ENCODE measurements around the gene SOX4. TPM values are rescaled to one million over a fixed set of nuclear protein-coding genes. Genes with fewer than 3 reads are reported as not detected.
A peak's percentile ranks its signal among the peaks of the same experiment; 100 is the strongest.

Gene SOX4
- total and polyA plus RNA-seq, 3 donors from 2014 or later, result 16.1 to 43.9 (median 42.9) TPM

DNA sequence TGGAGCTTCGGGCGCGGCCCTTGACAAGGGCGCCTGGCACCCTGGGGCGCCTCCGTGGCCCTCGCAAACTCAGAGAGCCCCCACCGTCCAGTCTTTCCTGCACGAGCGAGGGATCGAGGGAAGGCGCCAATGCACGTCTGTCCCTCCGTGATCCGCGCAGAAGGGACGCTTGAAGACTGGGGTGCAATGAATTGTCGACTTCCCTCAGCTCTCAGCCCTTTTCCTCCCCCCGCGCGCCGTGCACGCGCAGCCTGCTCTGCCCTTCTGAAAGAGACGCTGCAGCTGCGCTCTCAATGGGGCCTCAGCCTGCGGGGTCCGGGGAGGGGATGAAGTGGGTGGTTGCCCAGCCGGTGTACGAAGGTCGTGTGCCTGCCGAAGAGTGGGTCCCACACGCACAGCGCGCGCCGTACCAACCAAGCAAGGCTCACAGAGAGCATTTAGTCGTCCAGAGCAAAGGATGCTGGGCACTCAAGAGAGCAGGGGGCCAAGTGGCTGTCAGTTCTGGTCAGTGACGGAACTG is 5.5 kb upstream of the SOX4 start:
- TF ChIP-seq, protein P1, sequence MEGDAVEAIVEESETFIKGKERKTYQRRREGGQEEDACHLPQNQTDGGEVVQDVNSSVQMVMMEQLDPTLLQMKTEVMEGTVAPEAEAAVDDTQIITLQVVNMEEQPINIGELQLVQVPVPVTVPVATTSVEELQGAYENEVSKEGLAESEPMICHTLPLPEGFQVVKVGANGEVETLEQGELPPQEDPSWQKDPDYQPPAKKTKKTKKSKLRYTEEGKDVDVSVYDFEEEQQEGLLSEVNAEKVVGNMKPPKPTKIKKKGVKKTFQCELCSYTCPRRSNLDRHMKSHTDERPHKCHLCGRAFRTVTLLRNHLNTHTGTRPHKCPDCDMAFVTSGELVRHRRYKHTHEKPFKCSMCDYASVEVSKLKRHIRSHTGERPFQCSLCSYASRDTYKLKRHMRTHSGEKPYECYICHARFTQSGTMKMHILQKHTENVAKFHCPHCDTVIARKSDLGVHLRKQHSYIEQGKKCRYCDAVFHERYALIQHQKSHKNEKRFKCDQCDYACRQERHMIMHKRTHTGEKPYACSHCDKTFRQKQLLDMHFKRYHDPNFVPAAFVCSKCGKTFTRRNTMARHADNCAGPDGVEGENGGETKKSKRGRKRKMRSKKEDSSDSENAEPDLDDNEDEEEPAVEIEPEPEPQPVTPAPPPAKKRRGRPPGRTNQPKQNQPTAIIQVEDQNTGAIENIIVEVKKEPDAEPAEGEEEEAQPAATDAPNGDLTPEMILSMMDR (IDR thresholded peaks at IDR 0.05), result no peak
- no peak for TF ChIP-seq POLR2A (IDR thresholded peaks at IDR 0.05)
- Histone ChIP-seq H3K4me1 (peaks cover 10% of the 10 kb centered on the region), H3K36me3 (ENCODE audit: low read depth, missing control alignments) (no peaks in the 10 kb centered on the region), H3K9me3 (no peaks in the 10 kb centered on the region), H3K4me3 (peak overlapping the region; percentile 61 to 69), H3K27me3 (no peaks in the 10 kb centered on the region), H3K27ac (peak overlapping the region; percentile 79 to 84)
- intact Hi-C loops (cut with DNase I; ENCODE audit: low total_unique reads), result no loop called here
- DNase-seq, result peak; percentile 74
- 0% methylated on average over 22 to 38 of the region's 39 CpGs for WGBS, 2 donors

DNA sequence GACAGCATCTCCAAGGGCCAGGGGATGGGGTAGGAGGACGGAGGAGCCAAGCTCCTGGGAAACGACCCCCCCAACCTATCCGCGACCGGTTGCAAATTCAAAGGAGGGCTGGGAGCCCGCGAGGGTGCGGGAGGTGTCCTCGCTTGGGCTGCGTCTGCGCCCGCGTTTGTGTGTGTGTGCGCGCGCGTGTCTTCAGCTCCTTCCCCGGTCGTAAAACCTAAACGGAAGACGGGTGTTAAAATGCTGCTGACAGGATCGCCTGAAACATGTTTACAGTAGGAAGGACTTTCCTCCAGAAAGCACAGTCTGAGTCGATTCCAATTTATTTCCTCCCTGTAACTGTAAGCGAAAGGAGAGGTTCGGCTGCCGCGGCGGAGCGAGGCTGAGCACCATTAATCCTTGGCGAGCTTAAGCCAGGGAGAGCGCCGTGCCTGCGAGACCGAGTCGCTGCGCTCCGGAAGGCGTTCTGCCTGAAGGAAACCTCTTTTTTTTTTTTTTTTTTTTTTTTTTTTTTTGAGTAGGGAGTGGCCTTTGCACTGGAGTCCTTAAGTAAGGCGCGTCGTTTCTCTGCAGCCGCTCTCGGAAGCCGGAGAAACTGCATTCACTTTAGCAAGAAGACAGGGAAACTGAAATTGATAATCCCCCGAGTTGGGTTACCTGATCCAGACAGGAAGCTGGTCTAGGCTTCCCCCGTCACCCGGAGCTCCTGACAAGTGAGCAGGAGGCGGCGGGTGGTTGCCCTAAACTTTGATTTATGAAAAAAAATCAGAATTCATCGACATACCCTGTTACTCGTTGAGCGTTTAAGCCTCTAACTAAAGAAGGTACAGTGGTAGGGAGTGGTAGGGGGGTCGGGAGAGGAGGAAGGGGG is 4.8 kb upstream of the SOX4 start:
- Histone ChIP-seq H3K27ac (peak overlapping the region; percentile 79 to 84), H3K27me3 (no peaks in the 10 kb centered on the region), H3K36me3 (ENCODE audit: low read depth, missing control alignments) (no peaks in the 10 kb centered on the region), H3K4me3 (peak overlapping the region; percentile 61 to 69), H3K9me3 (no peaks in the 10 kb centered on the region), H3K4me1 (peaks cover 10% of the 10 kb centered on the region)
- intact Hi-C loops (cut with DNase I; ENCODE audit: low total_unique reads), result no loop called here
- WGBS, 2 donors, result 1% methylated on average over 45 to 53 of the region's 53 CpGs
- TF ChIP-seq, protein P1 (IDR thresholded peaks at IDR 0.05), result no peak
- no peak for TF ChIP-seq POLR2A (IDR thresholded peaks at IDR 0.05)
- peak; percentile 77 for DNase-seq

DNA sequence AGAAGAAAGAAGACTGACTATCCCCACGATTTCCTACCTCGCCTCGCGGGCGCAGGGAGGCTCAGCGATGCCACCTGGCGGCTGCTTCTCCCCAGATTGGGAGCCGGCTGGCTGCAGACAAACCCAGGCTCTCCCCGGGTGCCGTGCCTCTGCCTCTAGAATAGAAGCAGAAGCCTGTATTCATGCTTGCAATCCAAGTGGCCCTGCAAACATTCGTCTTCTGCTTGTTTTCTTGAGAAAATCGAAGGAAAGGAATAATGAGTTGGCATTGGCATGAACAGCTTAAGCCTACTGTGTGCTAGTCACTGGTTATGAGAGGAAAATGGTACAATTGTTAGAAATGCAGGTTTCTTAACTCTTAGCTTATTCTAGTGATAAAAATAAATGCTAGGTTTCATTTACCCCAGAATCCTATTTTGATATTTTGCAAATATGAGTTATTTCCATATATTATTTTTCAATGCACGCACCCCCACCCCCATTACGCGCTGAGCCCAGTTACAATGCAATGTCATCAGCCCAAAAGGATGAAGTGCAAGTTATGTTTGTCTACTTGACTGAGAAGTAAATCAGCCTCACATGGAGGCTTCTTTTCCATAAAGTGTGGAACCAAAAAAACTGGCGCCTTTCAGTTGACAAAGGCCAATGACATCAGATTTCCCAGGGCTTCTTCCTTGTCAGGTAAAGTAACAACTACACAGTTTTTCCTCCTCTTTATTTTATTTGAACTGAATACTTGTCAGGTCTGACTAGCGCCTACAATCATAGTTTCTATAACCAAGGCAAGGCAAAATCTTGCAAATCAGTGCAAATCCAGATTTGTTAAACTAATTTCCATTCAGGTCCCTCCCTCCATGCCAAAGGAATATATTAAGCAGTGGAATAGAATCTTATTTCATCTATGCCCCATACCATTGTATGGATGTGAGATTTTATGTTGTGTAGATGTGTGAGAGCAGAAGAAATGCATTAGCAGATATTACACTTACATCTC is 3.9 kb upstream of the SOX4 start:
- Histone ChIP-seq H3K4me1 (peaks cover 10% of the 10 kb centered on the region), H3K9me3 (no peaks in the 10 kb centered on the region), H3K27me3 (no peaks in the 10 kb centered on the region), H3K27ac (peak overlapping the region; percentile 79 to 84), H3K4me3 (peak overlapping the region; percentile 61 to 69), H3K36me3 (ENCODE audit: low read depth, missing control alignments) (no peaks in the 10 kb centered on the region)
- 22 to 25% methylated on average over 16 to 17 of the region's 17 CpGs for WGBS, 2 donors
- intact Hi-C loops (cut with DNase I; ENCODE audit: low total_unique reads), result loop anchor here (10.0 kb wide), 1 partner anchor 335 kb away; no protein-coding TSS in a partner anchor
- peak; percentile 92 for DNase-seq
- TF ChIP-seq, protein P1 (IDR thresholded peaks at IDR 0.05), result peak; percentile 79 to 86 (median 81)
- no peak for TF ChIP-seq POLR2A (IDR thresholded peaks at IDR 0.05)

DNA sequence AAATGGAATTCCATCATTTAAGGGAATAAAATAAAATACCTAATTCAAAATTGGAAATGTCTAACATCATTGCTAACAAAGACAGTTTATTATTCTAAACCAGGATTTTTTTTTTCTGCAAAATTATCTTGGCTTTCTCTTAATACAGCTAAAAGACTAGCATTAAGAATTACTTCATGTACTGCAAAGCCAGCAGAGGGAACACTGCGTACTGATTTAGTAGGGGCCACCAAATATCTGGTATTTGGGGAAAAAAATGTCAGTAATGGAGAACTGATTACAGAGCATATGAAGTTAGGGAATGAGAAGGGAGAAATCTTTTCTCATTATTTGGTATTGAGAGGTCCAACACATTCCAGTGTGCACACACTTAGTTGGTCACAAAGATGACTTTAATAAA is 3.2 kb upstream of the SOX4 start:
- Histone ChIP-seq H3K27ac (no peak overlapping the region), H3K4me3 (no peak overlapping the region), H3K36me3 (ENCODE audit: low read depth, missing control alignments) (no peaks in the 10 kb centered on the region), H3K4me1 (peaks cover 10% of the 10 kb centered on the region), H3K9me3 (no peaks in the 10 kb centered on the region), H3K27me3 (no peaks in the 10 kb centered on the region)
- TF ChIP-seq, protein P1 (IDR thresholded peaks at IDR 0.05), result no peak
- no peak for TF ChIP-seq POLR2A (IDR thresholded peaks at IDR 0.05)
- WGBS, 2 donors, result 34 to 37% methylated on average over 1 of the region's 1 CpG
- intact Hi-C loops (cut with DNase I; ENCODE audit: low total_unique reads), result loop anchor here (10.0 kb wide), 1 partner anchor 334 kb away; no protein-coding TSS in a partner anchor
- no peak for DNase-seq

Data from testis (tissue), 3 donors.